Dermis blood vessel endothelial cell (primary cell): ENCODE results near the gene ST6GALNAC3. TPM values are rescaled to one million over a fixed set of nuclear protein-coding genes. Genes with fewer than 3 reads are reported as not detected.
"Not testable (repeated sequence)": the region's sequence is repeated elsewhere in the genome, so short reads cannot be mapped to it uniquely, and the experiment has no call there.

Experiments used
- DNase-seq: peaks from one replicate; pipeline ENCODE4 v3.0.0; 2010
- total RNA-seq: library from RNA; depleted of rRNA; stranded (reverse); fragments of >200 nt; gene quantifications from 2 replicates; pipeline ENCODE4 v1.2.3, GENCODE V29; 2014

The ST6GALNAC3 gene
- total RNA-seq, 1 donor from 2014 or later = 44.9 TPM

- no peak for DNase-seq
Measured at GRCh38 chr1:76644139-76644538, 569.6 kb downstream of the ST6GALNAC3 start.

DNA sequence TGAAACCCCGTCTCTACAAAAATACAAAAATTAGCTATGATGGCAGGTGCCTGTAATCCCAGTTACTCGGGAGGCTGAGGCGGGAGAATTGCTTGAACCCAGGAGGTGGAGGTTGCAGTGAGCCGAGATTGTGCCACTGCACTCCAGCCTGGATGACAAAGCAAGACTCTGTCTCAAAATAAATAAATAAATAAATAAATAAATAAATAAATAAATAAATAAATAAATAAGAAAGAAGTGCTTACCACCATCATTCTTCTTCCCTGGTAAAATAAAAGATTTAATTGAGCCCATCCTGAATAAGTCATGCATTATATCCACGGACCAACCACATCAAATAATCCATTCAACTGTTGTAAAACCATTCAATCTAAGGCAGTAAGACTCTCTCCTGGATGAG, 578.3 kb downstream of the ST6GALNAC3 start:
- not testable (repeated sequence) for DNase-seq

GRCh38 chr1:76657623-76658022, 583.1 kb downstream of the ST6GALNAC3 start:
- no peak for DNase-seq

- no peak for DNase-seq
Measured at GRCh38 chr1:76659171-76659940, 584.8 kb downstream of the ST6GALNAC3 start.

DNA sequence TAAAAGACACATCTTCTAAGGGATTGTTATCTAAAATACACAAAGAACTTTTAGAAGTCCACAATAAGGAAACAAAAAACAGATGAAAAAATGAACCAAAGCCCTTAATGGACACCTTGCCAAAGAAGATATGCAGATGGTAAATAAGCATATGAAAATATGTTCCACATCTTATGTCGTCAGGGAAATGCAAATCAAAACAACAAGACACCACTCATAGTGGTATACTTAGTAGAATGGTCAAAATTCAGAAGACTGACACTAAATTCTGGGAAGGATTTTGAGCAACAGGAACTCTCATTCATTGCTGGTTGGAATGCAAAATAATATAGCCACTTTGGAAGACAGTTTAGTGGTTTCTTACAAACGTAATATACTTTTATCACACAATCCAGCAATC, 587.0 kb downstream of the ST6GALNAC3 start:
- no peak for DNase-seq

DNA sequence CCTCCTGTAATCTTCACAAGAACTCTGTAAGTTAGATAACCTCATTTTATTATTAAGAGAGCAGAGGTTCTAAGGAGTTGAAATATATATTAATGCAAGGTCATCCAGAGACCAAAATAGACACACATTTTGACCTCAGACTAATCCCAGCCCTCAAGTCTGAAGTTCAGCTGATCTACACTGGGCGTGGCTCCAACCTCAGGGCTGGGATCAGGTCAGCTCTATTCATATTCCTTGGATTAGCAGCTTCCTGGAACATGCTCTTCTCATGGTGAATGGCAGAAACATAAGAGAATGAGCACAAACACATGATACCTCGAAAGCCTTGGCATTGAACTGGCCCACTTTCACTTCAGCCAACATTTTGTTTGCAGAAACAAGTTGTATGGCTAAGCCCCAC, 592.0 kb downstream of the ST6GALNAC3 start:
- no peak for DNase-seq

GRCh38 chr1:76668046-76668445, 593.5 kb downstream of the ST6GALNAC3 start:
- no peak for DNase-seq

GRCh38 chr1:76669131-76669530, 594.6 kb downstream of the ST6GALNAC3 start:
- DNase-seq = no peak

GRCh38 chr1:76669624-76670315, 595.2 kb downstream of the ST6GALNAC3 start:
- no peak for DNase-seq

DNA sequence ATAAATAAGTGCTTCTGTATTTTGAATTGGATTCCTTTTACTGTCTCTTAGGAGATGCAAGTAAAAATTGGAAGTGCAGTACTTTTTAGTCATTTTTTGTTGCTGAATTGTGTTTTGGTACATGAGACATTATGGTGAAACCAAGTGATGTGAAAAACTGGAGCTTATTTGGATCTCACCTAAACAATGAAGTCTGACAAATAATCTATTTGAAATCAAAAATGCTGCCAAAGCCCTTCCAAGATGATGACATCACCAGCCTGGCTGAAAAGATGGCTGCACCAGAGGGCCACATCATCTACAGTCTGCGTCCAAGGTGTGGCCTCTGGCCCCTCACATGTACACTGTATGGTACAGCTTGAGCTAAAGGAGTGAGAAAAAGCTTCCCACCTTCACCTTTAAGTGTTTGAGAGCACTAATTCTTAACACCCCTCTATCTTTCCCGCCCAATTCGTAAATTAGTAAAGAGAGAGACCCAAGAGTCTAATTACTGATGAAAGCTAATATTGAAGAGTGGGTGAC, 600.2 kb downstream of the ST6GALNAC3 start:
- DNase-seq = no peak

DNA sequence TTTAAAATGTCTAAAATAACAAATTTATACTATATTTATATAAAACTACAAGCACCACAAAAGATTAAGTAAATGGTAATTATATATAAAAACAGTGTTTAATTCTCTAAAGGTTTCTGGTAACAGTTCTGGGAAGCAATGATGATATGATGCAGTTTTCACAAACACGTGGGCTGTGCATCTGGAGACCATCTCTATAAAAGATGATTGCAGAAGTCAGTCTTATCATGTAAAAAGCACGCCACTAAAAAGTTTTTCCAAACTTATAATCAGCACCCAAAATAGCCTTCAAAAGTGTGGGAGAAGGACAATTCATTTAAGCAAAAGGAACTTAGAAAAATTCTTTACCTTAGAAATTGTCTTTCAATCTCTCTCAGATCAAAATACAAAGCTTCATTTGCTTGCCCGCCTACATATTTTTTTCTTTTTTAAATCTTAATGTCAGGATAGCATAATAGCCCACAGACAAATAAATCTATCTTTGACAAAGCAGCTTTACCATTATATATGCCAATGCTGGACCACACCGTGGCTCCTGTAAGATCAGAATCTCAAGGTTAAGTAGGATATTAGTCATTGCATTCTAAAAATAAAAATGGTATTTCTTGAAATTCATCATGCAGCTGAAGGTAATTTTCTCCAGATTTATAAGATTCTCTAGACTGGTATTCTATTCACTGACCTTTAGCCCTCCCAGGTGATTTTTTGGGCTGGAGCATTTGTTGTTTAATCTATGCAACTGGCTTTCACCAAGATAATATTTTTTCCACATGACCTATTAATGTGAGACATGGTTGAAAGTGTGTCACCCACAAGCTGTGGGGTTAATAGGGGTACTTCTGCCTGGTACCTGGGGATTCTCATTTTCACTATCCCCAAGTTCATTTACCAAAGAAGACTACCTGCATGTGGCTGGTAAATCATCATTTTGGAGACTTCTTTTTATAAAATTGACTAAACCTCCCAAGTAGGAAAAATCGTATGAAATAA, 603.2 kb downstream of the ST6GALNAC3 start:
- DNase-seq = no peak

DNA sequence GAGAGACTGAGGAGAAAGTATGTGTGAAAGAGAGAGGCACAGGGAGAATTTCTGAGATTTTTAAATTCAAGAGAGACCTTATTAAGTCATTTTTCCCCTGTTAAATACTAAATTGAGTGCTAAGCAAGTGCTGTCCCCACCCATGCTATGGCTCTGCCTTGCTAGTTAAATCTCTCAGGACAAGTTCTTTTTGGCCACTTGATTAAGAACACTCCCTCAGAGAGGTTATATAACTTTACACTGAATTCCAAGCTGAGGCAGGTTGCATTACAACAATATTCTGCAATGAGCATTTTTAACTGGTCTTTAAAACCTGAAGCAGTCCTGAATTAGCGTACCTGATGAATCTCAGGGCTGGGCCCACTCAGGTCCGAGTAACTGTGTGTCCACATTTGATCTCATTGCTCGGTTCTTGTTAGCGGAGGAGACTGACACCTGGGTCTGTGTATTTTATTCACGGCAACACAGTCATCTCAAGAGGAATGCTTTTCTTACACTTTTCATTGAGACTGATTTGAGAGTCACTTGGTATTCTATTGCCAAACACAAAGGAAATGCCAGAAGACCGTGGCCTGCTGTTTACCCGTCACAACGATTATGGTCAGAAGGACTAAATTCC, 605.1 kb downstream of the ST6GALNAC3 start:
- DNase-seq = no peak

- DNase-seq = no peak
Measured at GRCh38 chr1:76680651-76681050, 606.1 kb downstream of the ST6GALNAC3 start.

DNA sequence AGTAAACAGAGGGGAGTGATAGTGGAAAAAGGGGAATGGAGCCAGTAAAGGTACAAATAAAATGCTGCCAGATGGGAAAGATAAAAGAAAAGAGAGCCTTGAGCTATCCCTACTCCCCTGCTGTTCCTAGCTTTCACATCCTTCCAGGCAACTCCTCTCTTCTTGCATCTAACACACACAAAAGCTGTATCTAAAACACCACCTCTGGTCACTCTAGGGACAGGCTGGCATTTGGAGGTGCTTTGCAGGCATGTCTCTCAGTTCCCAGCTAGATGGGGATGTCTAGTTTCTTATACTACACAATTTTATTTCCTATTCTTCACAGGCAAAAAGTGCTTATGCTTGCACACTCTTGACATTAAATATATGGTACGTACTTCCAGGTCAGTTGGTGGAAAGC, 607.6 kb downstream of the ST6GALNAC3 start:
- no peak for DNase-seq

Other genes starting within 250 kb of the ST6GALNAC3 start
- gene ASB17, start 142.3 kb upstream of the ST6GALNAC3 start, total RNA-seq = not detected in 2 replicates